SK-N-MC (cell line): ENCODE results near the gene SSR1.
"Not testable (repeated sequence)": the region's sequence is repeated elsewhere in the genome, so short reads cannot be mapped to it uniquely, and the experiment has no call there.

Source experiments
- DNase-seq: peaks from one replicate; pipeline ENCODE4 v3.0.0-alpha.2; 2011; ENCODE audit warnings: low read depth, low spot score
- H3K27ac ChIP-seq: fragments of 200-600 bp; sonication (generic); 2 replicates; pipeline ENCODE4 v1.5.1; 2016; ENCODE audit warnings: mixed run types
- H3K36me3 ChIP-seq: fragments of 200-600 bp; sonication (generic); 2 replicates; pipeline ENCODE4 v1.6.1; 2017; ENCODE audit warnings: antibody characterized with exemption, low read length, mixed read lengths; ENCODE audit not compliant: insufficient read depth
- H3K4me3 ChIP-seq: fragments of 200-600 bp; sonication (generic); 2 replicates; pipeline ENCODE4 v1.5.1; 2016
- H3K9ac ChIP-seq: fragments of 200-600 bp; sonication (generic); 2 replicates; pipeline ENCODE4 v1.8.0; 2017; ENCODE audit warnings: mixed run types, mixed read lengths; ENCODE audit not compliant: insufficient read length
- H3K9me3 ChIP-seq: fragments of 200-600 bp; sonication (generic); 2 replicates; pipeline ENCODE4 v1.6.1; 2017; ENCODE audit warnings: low read depth, mild to moderate bottlenecking, antibody characterized with exemption, low read length, moderate library complexity, mixed read lengths
- EZH2 ChIP-seq: fragments of 200-600 bp; sonication (generic); IDR thresholded peaks from one replicate; pipeline ENCODE4 v1.6.1; 2017; ENCODE audit warnings: antibody characterized with exemption
- FOXP2 ChIP-seq: optimal IDR thresholded peaks from 2 replicates; pipeline ENCODE3; 2011; ENCODE audit warnings: mild to moderate bottlenecking, moderate library complexity; ENCODE audit not compliant: insufficient read depth; ENCODE audit errors: extremely low read length, control extremely low read depth
- POLR2AphosphoS5 ChIP-seq: IDR thresholded peaks from 2 replicates; pipeline ENCODE4 v1.6.1; 2012; ENCODE audit warnings: mild to moderate bottlenecking, low read depth, low read length, borderline replicate concordance

Gene SSR1

DNA sequence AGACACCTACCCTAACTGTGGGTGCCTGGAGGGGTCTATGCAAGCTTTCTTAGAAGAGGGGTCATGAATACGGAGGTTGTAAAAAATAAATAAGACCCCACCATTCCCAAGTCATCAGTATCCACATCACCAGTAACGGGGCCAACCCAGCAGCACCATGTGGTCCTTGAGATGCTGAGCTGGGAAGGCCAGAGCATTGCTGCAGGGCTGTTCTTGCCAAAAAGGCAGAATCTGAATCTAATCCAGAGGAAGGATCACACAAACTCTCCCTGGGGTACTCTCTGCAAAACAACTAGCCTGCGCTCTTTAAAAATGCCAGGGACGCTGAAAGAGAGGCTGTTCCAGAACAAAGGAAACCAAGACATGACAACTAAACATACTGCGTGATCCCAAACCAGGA, 43.2 kb downstream of the SSR1 start:
- Histone ChIP-seq H3K9me3 (no peaks in the 10 kb centered on the region), H3K9ac (no peak overlapping the region)
- no peak for TF ChIP-seq EZH2
- TF ChIP-seq FOXP2: no peak
- TF ChIP-seq POLR2AphosphoS5: no peak

GRCh38 chr6:7268816-7269555, 44.0 kb downstream of the SSR1 start:
- Histone ChIP-seq H3K9me3 (no peaks in the 10 kb centered on the region), H3K36me3 (no peaks in the 10 kb centered on the region), H3K27ac (no peak overlapping the region), H3K4me3 (no peak overlapping the region), H3K9ac (no peak overlapping the region)
- TF ChIP-seq POLR2AphosphoS5: no peak
- no peak for TF ChIP-seq FOXP2
- TF ChIP-seq EZH2: no peak
- DNase-seq: no peak

More for the DNA sequence above, 43.2 kb downstream of the SSR1 start:
- H3K27ac ChIP-seq: no peak overlapping the region
- no peak for DNase-seq
- no peaks in the 10 kb centered on the region for H3K36me3 ChIP-seq
- no peak overlapping the region for H3K4me3 ChIP-seq

GRCh38 chr6:7268362-7268761, 44.6 kb downstream of the SSR1 start:
- DNase-seq: no peak
- Histone ChIP-seq H3K9ac (no peak overlapping the region), H3K4me3 (no peak overlapping the region), H3K27ac (no peak overlapping the region), H3K36me3 (no peaks in the 10 kb centered on the region), H3K9me3 (no peaks in the 10 kb centered on the region)
- TF ChIP-seq POLR2AphosphoS5 (no peak), EZH2 (no peak), FOXP2 (no peak)

- Histone ChIP-seq H3K27ac (peak overlapping the region; percentile 5; the same call in 1 of the 2 replicates), H3K36me3 (no peaks in the 10 kb centered on the region)
Observed at GRCh38 chr6:7267466-7268091, 45.4 kb downstream of the SSR1 start.

GRCh38 chr6:7267071-7267465, 45.9 kb downstream of the SSR1 start:
- H3K9ac ChIP-seq: no peak overlapping the region
- no peak overlapping the region for H3K27ac ChIP-seq
- no peak overlapping the region for H3K4me3 ChIP-seq
- no peak for DNase-seq
- H3K36me3 ChIP-seq: no peaks in the 10 kb centered on the region
- no peak for TF ChIP-seq POLR2AphosphoS5
- no peak for TF ChIP-seq EZH2
- H3K9me3 ChIP-seq: no peaks in the 10 kb centered on the region

More at GRCh38 chr6:7267466-7268091, 45.4 kb downstream of the SSR1 start:
- Histone ChIP-seq H3K9me3 (no peaks in the 10 kb centered on the region), H3K4me3 (no peak overlapping the region), H3K9ac (no peak overlapping the region)
- no peak for DNase-seq
- no peak for TF ChIP-seq FOXP2
- no peak for TF ChIP-seq POLR2AphosphoS5
- no peak for TF ChIP-seq EZH2

- H3K36me3 ChIP-seq, DNase-seq, H3K4me3 ChIP-seq, H3K27ac ChIP-seq, H3K9ac ChIP-seq, H3K9me3 ChIP-seq: not testable (repeated sequence)
Observed at GRCh38 chr6:7265385-7265726, 47.6 kb downstream of the SSR1 start.

- Histone ChIP-seq H3K9ac (no peak overlapping the region), H3K9me3 (no peaks in the 10 kb centered on the region), H3K27ac (no peak overlapping the region), H3K4me3 (no peak overlapping the region), H3K36me3 (no peaks in the 10 kb centered on the region)
- no peak for DNase-seq
- TF ChIP-seq EZH2 (no peak), FOXP2 (no peak), POLR2AphosphoS5 (no peak)
Observed at GRCh38 chr6:7264686-7265384, 48.2 kb downstream of the SSR1 start.

DNA sequence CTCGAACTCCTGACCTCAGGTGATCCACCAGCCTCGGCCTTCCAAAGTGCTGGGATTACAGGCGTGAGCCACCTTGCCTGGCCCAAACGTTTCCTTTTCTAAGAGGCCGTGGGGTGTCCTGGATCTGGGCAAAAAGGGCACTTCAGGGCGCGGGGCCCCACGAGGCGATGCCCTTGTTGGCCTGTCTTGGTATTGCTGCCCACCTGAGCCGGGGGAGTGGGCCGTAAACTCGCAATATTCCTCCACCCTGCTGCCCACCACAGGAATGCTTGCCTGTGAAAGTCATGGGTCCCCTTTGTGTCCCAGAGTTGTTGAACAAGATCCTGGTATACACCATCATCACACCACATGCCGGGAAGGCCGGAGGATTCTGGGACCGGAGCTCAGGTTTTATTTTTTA, 49.0 kb downstream of the SSR1 start:
- TF ChIP-seq FOXP2 (no peak), POLR2AphosphoS5 (no peak), EZH2 (no peak)

DNA sequence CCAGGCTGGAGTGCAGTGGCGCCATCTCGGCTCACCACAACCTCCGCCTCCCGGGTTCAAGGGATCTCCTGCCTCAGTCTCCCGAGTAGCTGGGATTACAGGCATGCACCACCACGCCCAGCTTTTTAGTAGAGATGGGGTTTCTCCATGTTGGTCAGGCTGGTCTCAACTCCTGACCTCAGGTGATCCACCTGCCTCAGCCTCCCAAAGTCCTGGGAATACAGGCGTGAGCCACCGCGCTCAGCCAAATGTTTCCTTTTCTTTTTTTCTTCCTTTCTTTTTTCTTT, 49.5 kb downstream of the SSR1 start:
- H3K36me3 ChIP-seq, H3K27ac ChIP-seq, H3K4me3 ChIP-seq, H3K9me3 ChIP-seq, H3K9ac ChIP-seq, DNase-seq: not testable (repeated sequence)

More for the DNA sequence above, 49.0 kb downstream of the SSR1 start:
- no peak for DNase-seq
- Histone ChIP-seq H3K9ac (no peak overlapping the region), H3K9me3 (no peaks in the 10 kb centered on the region), H3K36me3 (no peaks in the 10 kb centered on the region), H3K27ac (no peak overlapping the region), H3K4me3 (no peak overlapping the region)
